NCI-H510A (cell line): ENCODE data around the gene GOLGA8K.
"Not testable (repeated sequence)": the region's sequence is repeated elsewhere in the genome, so short reads cannot be mapped to it uniquely, and the experiment has no call there.

Source experiments
- DNase-seq: peaks from one replicate; lab custom pipeline; 2025; lab: John Stamatoyannopoulos, UW

GOLGA8K gene, protein sequence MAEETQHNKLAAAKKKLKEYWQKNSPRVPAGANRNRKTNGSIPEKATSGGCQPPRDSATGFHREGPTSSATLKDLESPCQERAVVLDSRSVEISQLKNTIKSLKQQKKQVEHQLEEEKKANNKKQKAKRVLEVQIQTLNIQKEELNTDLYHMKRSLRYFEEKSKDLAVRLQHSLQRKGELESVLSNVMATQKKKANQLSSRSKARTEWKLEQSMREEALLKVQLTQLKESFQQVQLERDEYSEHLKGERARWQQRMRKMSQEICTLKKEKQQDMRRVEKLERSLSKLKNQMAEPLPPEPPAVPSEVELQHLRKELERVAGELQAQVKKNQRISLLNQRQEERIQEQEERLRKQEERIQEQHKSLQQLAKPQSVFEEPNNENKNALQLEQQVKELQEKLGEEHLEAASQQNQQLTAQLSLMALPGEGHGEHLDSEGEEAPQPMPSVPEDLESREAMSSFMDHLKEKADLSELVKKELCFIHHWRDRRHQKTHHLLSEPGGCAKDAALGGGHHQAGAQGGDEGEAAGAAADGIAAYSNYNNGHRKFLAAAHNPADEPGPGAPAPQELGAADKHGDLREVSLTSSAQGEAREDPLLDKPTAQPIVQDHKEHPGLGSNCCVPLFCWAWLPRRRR

DNA sequence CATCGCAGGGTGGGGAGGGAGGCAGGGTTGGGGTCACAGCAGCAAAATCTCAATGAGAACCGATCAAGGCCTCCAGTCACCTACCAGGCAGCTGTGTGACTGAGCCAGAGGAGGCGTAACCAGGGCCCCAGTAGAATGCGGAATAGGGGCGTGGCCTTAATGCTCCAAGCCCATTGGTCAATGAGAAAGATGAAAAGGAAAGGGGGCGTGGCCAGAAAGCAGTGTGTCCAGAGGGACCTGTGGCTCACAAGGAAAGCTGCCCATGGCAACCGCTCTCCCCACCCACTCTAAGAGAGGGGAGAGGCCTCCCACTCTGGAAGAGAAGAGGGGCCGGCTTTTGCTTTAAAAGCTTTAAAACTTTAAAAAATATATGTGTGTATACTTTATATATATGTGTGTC, at the start of gene GOLGA8K:
TSS of gene GOLGA8K (minus strand) at position 101 of the 400 bp plus-strand sequence. CDS start at position 3, 98 bp downstream.
- not testable (repeated sequence) for DNase-seq

DNA sequence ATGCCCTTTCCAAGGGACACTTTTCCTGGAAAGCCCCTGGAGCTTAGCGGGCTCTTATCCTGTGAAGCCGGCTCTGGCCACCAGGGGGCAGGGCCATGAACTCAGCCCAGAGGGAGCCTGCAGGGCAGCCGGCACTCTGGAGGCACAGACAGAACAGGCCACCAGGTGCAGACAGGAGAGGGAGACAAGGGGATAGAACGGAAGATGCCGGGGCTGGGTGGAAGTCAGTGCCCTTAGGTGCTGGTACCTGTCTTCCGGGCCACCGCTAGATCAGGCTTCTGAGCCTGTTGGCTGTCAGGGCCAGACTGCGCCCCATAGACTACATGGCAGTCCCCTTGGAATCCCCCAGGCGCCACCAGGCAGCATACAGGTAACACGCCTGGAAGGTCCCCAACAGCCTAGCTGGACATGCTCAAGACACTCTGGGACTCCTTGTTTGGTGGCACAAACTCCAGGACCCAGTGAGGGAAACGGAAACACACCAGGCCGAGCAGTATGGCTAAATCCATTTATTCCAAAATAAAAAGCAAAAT, 37.4 kb upstream of the GOLGA8K start:
- not testable (repeated sequence) for DNase-seq

DNA sequence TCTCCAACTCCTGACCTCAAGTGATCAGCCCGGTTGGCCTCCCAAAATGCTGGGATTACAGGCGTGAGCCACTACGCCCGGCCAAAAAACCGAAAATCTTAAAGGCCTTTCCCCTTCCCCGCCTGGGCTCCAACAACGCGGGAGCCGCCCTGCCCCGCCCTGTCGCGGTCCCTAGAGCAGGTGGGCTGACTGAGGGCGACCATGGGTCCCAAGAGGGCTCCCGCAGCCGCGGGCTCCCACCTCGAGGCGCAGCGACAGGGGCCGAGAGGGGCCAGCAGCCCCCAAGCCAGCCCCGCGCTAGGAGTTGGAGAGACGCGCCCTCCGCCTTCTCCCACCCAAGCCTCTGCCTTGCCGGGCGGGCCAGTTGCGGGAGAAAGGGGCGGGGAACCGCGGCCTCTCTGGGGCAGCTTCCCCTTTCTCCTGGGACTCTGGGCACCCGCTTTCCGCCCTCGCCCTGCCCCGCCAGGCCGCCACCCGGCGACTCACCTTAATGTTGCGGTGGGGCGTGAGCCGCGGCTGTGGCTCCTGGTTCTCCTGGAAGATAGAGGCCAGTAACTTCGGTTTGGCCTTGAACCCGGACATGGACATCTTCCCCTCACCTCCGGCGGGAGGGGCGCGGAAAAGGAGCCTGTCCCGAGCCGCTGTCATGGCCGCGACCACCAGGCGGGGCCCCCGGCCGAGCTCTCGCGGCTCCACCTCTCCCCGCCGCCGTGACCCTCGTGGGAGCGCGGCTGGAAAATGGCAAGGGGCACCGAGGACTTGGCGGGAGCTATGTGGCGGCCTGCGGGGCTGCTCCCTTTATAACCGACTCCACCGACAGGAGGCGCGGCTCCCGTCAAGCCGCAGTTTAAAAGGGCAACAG, 31.2 kb upstream of the GOLGA8K start:
- not testable (repeated sequence) for DNase-seq

DNA sequence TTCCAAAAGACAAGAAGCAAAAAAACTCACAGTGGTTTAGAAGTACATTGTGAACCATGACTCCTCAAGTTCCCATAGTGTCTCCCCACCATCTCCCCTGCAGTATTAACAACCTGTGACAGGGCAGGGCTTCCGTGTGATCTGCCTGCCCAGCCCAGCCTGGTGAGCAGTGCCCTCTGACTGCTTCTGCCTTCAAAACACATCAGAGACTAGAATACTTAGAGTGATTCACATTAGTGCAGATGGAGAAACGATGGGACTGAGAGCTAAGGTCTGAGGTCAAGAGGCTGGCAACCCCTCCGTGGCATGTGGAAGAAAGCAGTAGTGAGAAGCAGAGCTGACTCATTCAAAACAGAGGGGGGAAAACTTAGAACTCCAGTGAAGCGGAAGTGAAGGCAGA, 24.5 kb upstream of the GOLGA8K start:
- DNase-seq = not testable (repeated sequence)

DNA sequence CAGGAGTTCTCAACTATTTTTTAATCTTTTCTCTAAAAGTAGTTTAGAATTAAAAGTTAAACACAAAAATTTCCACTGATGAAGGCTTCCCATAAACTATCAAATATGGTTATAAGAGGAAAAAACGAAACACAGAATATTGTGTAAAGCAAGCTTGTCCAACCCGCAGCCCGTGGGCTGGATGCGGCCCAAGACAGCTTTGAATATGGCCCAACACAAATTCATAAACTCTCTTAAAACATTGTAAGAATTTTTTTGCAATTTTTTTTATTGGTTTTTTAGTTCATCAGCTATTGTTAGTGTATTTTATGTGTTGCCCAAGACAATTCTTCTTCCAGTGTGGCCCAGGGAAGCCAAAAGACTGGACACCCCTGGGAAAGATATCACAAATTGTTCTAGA, 23.4 kb upstream of the GOLGA8K start:
- not testable (repeated sequence) for DNase-seq

DNA sequence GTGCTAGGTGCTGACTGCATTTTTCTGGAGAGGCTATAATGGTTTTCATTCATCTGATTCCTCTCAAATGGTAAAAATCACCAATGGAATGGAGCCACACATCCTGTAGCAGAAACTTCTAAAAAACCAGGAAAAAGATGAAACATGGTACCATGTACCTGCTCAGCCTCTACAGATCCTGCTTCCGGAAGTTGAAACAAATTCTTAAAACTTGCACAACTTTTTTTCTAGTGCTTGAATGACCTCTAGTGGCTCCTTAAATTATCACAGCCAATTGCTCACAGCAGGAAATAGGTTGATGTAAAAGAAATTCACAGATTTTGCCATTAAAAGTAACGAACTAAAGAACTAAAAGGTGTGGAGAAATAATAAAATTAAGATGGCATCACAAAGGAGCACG, 4.8 kb upstream of the GOLGA8K start:
- not testable (repeated sequence) for DNase-seq

DNA sequence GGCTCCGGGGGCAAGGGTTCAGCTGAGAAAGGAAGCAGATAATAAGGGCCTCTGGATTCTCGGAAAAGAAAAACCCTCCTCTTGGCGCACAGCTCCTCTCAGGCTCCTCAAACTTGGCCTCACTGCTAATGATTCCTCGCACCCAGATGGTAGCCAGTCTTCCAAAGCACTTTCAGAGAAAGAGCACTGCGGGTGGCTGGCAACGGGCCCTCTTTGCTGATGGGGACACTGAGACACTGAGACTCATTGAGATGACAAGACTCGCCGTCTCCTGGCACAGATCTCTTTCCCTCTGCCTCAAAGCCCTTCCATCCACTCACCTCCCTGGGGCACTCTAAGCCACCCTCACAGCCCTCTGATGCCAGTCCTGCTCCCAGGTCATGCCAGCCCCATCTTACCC, 6.6 kb downstream of the GOLGA8K start:
- not testable (repeated sequence) for DNase-seq

DNA sequence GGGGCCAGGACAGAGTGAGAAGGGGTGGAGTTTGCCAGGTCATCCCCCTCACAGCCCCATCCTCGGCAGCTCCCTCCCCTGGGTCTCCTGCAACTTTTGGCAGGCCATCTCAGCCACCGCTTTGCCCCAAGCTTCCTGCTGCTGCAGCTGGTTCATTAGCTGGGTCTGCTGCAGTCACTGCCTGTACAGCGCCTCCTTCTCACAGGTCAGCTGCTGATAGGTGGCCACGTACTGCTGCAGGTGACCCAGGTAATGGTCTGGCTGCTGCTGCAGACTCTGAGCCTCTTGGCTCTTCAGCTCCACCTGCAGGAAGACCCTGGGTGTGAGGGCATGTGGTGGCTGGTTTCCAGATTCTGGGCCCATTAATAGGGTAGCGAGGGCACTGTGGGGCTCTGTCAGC, 8.3 kb downstream of the GOLGA8K start:
- not testable (repeated sequence) for DNase-seq

DNA sequence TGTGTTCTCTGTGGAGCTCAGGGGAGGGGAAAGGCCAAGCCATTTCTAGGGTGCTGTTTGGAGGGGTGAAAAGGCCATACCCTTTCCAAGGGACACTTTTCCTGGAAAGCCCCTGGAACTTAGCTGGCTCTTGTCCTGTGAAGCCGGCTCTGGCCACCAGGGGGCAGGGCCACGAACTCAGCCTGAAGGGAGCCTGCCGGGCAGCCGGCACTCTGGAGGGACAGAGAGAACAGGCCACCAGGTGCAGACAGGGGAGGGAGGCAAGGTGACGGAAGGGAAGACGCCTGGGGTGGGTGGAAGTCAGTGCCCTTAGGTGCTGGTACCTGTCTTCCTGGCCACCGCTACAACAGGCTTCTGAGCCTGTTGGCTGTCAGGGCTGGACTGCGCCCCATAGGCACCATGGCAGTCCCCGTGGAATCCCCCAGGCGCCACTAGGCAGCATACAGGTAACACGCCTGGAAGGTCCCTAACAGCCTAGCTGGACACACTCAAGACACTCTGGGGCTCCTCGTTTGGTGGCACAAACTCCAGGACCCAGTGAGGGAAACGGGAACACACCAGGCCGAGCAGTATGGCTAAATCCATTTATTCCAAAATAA, 14.9 kb downstream of the GOLGA8K start:
- not testable (repeated sequence) for DNase-seq

DNA sequence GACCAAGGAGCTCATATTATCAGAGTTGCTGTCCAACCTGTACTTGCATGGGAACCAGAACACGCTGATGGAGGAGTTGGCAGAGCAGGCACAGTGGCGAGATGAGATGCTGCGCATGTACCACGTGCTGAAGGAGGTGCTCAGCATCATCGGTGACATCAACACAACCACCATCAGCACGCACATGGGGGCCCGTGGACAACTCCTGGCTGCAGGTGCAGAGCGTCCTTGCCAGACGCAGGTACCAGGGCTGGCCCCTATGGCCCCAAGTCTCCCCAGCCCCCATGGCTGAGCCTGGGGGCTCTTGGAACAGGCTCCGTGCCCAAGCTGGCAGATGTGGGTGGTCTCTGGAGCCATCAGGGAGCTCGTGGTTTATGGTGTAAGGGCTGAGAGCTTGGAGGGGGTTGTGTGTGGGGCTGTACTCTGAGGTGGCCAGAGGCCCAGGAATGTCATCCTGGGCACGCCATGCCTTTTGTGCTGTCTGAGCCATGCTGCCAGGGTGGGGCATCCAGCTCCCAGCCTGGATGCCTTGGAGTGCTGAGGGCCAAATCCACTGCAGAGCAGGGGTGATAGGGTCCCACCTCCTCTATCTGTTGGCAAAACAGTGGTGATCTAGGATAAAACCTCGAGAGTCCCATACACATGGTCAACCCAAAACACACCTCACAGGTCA, 17.1 kb downstream of the GOLGA8K start:
- DNase-seq = not testable (repeated sequence)

DNA sequence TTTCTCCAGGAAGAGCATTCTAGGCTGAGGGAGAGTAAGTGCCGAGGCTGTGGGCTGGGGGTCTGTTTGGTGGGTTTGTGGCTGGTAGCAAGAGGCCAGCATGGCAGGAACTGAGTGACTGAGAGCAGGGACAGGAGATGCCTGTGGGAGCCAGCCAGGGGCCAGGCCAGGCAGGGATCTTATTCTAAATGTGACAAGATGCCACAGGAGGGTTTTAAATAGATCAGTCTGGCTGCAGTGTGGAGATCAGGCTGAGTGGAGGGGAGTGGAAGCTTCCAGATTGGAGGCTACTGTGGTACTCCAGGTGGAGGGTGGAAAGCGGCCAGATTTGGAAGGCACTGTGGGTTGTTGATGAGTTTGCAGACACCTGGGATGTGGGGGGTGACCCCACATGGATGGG, 28.9 kb downstream of the GOLGA8K start:
- DNase-seq = not testable (repeated sequence)

DNA sequence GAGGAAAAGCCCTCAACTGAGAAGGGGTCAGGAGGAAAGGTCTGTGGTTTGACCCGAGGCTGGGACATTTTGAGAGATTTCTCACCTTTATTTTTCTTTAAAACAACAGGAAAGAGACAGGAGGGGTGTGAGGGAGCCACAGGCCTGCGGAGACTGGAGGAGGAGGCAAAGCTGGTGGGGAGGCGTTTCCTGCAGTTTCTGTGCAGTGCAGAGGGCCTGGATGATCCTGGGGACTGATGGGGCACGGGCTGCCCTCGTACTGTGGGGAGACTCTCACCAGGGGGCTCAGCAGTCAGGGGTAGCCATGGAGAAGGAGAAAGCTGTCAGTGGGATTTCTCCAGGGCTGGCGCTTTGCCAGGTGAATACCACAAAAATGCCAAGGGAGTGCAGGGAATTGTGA, 29.4 kb downstream of the GOLGA8K start:
- not testable (repeated sequence) for DNase-seq

DNA sequence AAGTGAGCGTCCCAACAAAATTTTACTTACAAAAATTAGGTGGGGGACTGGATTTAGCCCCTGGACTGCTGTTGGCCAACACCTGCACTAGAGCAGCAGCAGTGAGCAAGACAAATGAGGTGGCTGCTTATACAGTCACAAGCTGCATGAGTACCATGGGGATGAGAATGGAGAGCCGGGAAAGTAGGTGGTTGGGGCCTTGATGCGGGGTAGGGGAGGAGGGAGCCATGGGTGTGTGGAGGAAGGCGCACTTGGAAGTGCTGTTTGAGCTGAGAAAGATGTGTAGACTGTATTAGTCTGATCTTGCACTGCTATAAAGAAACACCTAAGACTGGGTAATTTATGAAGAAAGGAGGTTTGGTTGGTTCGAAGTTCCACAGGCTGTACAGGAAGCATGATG, 31.0 kb downstream of the GOLGA8K start:
- not testable (repeated sequence) for DNase-seq

DNA sequence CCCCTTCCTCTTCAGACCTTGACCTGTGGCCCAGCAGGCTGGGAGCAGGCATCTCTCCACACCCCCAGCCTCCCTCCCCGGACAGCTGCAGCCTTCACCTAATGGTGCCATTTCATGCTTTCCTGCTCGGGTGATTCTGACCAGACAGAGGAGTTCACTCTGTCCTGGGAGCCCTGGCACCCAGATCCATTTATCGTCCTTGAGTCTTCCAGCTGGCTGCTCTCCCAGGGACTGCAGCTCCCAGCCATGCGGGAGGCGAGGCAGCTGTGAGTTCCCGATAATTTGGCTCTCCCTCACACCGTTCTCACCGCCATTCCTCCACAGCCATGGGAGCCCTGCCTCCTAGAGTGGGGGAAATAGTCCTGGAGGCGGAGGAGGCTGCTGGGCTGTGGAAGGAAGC, 32.6 kb downstream of the GOLGA8K start:
- DNase-seq = not testable (repeated sequence)

DNA sequence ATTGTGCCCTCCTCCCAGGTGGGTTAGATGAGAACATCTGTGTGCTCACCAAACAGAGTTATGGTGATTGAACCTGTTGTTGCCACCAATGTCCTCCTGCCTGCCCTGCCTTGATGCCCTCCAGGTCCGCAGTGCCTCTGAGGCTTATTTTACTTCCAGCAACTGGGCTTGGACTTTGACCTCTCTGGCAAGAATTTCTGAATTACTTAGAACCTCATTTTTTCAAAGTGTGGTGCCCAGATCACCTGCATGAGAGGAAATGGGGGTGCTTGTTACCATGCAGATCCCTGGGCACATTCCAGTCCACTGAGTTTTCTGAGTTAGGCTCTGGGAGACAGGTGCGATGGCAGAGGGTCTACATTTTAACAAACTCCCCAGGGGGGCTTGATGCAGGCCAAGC, 33.0 kb downstream of the GOLGA8K start:
- DNase-seq = not testable (repeated sequence)

DNA sequence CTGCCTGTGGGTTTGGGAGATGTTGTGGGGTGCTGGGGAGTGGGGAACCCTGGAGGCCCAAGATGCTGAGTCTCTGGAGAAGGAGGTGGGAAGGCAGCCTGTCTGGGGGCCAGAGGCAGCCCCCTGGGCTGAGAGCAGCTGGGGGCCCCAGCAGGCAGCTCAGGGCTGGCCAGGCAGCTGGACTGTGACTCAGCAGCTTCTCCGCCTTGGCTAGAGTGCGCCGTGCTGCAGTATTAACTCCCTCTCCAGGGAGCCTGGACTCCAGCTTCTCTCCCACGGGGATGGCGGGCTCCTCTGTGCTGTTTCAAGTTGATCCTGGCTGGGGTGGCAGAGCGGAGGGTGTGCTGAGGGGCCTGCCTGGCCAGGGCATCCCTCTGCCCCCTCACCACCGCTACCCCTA, 36.6 kb downstream of the GOLGA8K start:
- not testable (repeated sequence) for DNase-seq

DNA sequence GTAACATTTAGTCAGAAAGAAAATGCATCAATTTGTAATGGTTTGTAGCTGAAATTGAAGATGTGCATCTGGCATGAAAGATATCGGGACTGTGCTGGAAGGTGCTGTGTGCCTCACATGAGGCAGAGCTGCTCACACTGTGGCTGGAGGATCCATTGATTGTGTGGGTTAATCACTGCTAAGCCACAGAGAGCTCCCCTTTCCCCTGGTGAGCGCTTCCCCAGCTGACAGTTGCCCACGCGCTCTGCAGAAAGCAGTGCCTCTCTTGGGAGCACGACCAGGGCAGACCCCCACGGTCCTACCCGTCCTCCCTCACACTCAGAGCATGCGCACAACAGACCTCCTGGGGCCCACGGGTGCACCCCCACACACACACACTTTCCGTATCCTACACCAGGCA, 37.1 kb downstream of the GOLGA8K start:
- DNase-seq = not testable (repeated sequence)

DNA sequence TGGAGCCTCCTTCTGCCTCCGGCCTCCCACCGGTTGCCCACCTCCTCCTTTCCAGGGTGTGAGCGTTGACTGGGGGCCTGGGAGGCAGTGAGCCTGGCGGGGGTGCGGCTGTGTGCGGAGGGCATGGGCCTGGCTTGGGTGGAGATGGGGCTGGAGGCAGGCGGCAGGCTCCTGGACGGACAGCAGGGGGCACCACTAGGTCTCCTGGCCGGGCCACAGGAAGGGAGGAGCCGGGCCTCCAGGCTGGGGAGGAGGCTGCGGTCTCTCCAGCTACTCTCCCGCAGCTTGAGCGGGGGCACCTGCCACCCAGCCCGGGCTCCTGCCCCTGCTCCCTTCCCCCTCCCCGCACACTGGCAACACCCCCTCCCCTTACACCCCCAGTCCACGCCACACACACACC, 38.1 kb downstream of the GOLGA8K start:
- DNase-seq = not testable (repeated sequence)

DNA sequence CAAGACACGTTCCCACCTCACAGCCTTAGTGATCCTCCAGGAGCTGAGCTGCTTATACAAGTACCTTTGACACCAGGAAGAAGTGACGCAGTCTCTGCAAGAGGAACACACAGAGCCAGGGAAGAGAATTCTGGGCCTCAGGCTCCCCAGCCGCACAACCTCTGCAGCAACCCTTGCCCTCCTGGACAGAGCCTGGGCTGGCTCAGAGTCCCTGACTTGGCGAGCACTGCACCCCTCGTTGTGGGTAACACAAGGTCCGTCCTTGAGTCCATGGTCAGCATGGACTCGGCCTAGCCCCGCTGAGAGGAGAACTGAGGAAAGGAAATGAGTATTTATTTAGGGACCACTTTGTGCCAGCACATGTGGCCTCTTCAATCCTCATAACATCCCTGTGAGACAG, 39.6 kb downstream of the GOLGA8K start:
- DNase-seq = not testable (repeated sequence)

DNA sequence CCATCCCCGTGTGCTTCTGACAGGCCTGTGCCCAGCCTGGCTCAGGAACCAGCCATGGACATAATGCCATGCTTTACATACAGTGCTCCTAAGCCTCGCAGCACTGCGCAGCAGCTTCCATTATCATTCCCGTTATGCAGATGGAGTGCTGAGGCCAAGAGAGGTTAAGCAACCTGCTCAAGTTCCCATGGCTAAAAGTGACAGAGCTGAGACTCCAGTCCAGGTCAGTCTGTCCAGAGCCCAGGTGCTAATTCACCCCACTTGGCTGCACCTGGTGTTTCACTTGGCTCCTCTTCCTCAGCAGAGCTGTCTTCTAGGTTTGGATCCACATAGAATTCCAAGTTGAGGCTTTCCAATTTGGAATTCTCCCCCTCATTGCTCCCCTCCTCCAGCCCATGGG, 41.4 kb downstream of the GOLGA8K start:
- not testable (repeated sequence) for DNase-seq

DNA sequence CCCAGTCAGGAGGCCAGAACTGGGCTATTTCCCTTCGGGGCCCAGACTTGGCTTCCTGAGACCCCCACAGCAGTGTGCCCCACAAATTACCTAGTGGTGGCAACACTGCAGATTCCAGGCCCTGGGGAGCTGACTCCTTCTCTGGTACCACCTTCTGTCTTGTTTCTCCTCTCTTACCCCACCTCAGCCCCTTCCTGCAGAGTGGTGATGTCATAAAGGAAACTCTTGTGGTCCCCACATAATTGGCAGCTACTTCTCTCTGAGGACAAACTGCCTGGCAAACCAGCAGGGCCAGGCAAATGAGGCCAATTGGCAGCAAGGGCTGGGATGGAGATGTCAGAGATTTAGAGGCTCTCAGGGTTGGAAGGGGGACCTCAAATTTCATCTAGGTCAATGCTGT, 44.6 kb downstream of the GOLGA8K start:
- not testable (repeated sequence) for DNase-seq
